Measurements from ENCODE around the gene CISTR.
"Not testable (repeated sequence)": the region's sequence is repeated elsewhere in the genome, so short reads cannot be mapped to it uniquely, and the experiment has no call there.

The CISTR gene

DNA sequence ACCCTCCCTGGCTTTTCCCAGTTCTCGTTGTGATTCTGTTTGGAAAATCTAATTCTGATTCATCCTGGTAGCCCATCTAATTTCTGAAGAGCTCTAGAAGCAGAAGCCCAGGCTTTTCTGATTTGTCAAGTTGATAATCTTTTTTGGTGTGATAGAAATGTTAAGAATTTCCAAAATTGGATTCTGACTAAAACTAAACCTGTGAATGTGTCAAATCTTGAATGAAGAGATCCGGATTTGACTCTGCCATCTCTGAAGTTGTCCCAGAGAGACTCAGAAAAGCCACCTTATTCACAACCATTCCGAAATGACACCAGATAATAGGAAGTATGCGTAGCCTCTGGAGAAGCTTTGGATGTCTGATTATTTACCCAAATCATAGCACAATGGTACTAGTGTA is 12.8 kb upstream of the CISTR start:
- H3K4me3 ChIP-seq (replicated peaks; ENCODE audit: low read depth, low read length), result no peak overlapping the region
- no peak for DNase-seq (ENCODE audit: extremely low read depth, insufficient read length)
- peaks cover 2% of the 10 kb centered on the region; the same call in 1 of the 2 replicates for H3K27me3 ChIP-seq (replicated peaks; ENCODE audit: control insufficient read depth, insufficient read depth, low read length)
- TF ChIP-seq, protein P1, sequence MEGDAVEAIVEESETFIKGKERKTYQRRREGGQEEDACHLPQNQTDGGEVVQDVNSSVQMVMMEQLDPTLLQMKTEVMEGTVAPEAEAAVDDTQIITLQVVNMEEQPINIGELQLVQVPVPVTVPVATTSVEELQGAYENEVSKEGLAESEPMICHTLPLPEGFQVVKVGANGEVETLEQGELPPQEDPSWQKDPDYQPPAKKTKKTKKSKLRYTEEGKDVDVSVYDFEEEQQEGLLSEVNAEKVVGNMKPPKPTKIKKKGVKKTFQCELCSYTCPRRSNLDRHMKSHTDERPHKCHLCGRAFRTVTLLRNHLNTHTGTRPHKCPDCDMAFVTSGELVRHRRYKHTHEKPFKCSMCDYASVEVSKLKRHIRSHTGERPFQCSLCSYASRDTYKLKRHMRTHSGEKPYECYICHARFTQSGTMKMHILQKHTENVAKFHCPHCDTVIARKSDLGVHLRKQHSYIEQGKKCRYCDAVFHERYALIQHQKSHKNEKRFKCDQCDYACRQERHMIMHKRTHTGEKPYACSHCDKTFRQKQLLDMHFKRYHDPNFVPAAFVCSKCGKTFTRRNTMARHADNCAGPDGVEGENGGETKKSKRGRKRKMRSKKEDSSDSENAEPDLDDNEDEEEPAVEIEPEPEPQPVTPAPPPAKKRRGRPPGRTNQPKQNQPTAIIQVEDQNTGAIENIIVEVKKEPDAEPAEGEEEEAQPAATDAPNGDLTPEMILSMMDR (IDR thresholded peaks at IDR 0.05; ENCODE audit: insufficient read depth, low read length, poor library complexity, severe bottlenecking), result no peak
- H3K36me3 ChIP-seq (ENCODE audit: control insufficient read depth, insufficient read depth, low read length), result no peaks in the 10 kb centered on the region

DNA sequence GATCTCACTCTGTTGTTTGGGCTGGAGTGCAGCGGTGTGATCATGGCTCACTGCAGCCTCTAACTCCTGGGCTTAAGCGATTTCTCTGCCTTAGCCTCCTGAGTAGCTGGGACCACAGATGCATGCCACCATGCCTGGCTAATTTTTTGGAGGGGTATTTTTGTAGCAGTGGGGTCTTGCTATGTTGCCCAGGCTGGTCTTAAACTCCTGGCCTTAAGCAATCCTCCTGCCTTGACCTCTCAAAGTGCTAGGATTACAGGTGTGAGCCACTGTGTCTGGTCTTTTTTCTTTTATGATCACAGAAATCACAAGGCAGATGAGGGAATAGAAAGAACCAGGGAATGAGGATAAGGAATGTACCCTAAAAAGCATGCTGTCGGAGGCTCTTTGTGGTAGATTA is 11.0 kb upstream of the CISTR start:
- DNase-seq (ENCODE audit: extremely low read depth, insufficient read length); H3K4me3 ChIP-seq (replicated peaks; ENCODE audit: low read depth, low read length); H3K36me3 ChIP-seq (ENCODE audit: control insufficient read depth, insufficient read depth, low read length); H3K27me3 ChIP-seq (replicated peaks; ENCODE audit: control insufficient read depth, insufficient read depth, low read length): not testable (repeated sequence)

DNA sequence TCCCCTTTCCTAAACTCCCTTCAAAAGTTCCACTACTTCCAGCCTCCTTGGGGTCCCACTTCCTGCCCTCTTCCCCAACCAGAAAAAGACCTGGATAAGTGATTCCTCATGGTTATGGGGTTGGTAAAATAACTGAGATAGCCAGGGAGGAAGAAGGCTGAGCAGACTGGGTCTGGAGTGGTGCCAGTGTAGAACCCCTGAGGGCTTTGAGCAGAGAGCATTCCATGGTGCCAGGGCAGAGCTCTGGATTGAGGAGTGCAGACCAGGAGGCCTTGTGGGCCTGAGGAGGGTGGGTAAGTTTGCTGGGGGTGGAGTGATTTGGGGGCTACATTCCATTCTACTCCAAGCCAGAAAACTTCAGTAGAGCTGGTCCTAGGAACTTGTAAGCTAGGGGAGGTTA is 9.5 kb upstream of the CISTR start:
- Histone ChIP-seq H3K36me3 (ENCODE audit: control insufficient read depth, insufficient read depth, low read length) (no peaks in the 10 kb centered on the region), H3K27me3 (replicated peaks; ENCODE audit: control insufficient read depth, insufficient read depth, low read length) (peaks cover 2% of the 10 kb centered on the region), H3K4me3 (replicated peaks; ENCODE audit: low read depth, low read length) (no peak overlapping the region)
- DNase-seq (ENCODE audit: extremely low read depth, insufficient read length), result no peak
- TF ChIP-seq, protein P1 (IDR thresholded peaks at IDR 0.05; ENCODE audit: insufficient read depth, low read length, poor library complexity, severe bottlenecking), result no peak

DNA sequence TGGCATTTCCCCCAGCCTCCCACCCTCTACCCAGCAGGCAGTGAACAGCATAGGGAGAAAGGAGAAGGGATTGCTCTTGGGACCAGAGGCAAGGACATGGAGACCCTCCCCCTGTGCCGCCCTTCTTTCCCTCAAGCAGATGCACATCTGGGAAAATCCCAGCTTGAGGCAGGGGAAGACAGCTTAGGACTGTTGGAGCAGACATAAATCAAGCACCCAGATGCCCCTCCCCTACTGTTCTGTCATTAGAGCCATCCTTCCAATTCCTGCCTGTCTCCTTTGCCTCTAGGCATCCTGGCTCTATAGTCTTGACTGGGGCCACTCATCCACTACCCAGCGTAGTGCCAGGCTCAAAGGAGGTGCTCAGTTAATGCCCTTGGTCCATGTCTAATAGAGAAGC is 7.5 kb upstream of the CISTR start:
- Histone ChIP-seq H3K27me3 (replicated peaks; ENCODE audit: control insufficient read depth, insufficient read depth, low read length) (peaks cover 2% of the 10 kb centered on the region), H3K36me3 (ENCODE audit: control insufficient read depth, insufficient read depth, low read length) (no peaks in the 10 kb centered on the region), H3K4me3 (replicated peaks; ENCODE audit: low read depth, low read length) (no peak overlapping the region)
- no peak for DNase-seq (ENCODE audit: extremely low read depth, insufficient read length)
- TF ChIP-seq, protein P1 (IDR thresholded peaks at IDR 0.05; ENCODE audit: insufficient read depth, low read length, poor library complexity, severe bottlenecking), result no peak

DNA sequence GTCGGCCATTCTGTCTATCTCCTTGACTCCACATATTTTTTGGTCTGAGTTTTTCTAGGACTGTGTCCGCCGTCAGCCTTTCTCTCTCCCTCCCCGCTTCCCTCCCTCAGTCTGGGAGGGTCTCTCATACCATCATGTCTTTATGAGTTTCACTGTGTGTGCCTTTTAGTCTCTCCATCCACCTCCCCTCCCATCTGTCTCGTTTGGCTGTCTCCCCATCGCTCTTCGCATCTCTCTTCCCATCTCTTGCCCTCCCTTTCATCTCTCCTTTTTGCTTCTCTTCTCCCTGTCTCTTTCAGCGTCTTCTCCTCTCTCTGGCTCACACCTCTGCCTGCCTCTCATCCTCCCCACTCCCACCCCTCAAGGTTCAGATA is 6.9 kb upstream of the CISTR start:
- H3K27me3 ChIP-seq (replicated peaks; ENCODE audit: control insufficient read depth, insufficient read depth, low read length), result peaks cover 2% of the 10 kb centered on the region
- DNase-seq (ENCODE audit: extremely low read depth, insufficient read length), result no peak
- H3K36me3 ChIP-seq (ENCODE audit: control insufficient read depth, insufficient read depth, low read length), result no peaks in the 10 kb centered on the region
- TF ChIP-seq, protein P1 (IDR thresholded peaks at IDR 0.05; ENCODE audit: insufficient read depth, low read length, poor library complexity, severe bottlenecking), result no peak
- no peak overlapping the region for H3K4me3 ChIP-seq (replicated peaks; ENCODE audit: low read depth, low read length)

DNA sequence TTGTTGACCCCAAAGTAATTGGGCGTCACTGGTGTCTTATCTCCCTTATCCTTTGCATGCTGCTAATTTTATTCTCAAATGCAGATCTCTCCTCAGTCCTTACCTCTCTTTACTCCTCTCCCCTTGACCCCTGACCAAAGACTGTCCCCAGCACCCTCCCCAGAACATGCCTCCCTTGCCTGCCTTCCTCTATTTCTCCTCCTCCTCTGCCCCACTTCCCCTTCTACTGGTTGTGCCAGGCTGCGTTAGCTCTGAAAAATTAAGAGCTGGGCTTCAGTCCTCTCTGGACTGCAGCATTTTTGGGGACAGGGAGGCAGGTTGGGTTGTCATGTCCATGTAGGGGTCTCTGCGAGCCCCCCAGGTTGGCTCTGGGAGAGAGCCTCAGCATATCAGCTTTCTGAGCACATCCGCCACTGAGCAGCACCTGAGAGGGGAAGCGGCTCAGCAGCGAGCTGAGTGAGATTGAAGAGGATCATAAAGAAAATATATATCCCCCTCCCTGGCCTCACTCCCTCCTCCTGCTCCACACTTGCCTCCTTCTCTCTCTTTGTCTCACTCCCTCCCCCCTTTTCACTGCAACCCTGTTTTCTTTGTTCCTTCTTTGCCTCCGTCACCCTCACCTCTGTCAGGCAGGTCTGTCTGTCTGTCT is 6.4 kb upstream of the CISTR start:
- Histone ChIP-seq H3K36me3 (ENCODE audit: control insufficient read depth, insufficient read depth, low read length) (no peaks in the 10 kb centered on the region), H3K4me3 (replicated peaks; ENCODE audit: low read depth, low read length) (no peak overlapping the region), H3K27me3 (replicated peaks; ENCODE audit: control insufficient read depth, insufficient read depth, low read length) (peaks cover 2% of the 10 kb centered on the region)
- no peak for DNase-seq (ENCODE audit: extremely low read depth, insufficient read length)
- TF ChIP-seq, protein P1 (IDR thresholded peaks at IDR 0.05; ENCODE audit: insufficient read depth, low read length, poor library complexity, severe bottlenecking), result no peak
